Right hindlimb (tissue), 1 donor: ENCODE measurements around the gene MAD1L1.
A peak's percentile ranks its signal among the peaks of the same experiment; 100 is the strongest.

ENCODE experiments used
- DNase-seq: peaks from one replicate; pipeline ENCODE4 v3.0.0-alpha.2; 2018

Gene MAD1L1

GRCh38 chr7:2232766-2233520 lies at the start of gene MAD1L1:
Gene MAD1L1, minus strand, starts transcription at chr7:2232945. Its CDS starts 2,812 bp downstream, at chr7:2230133.
- peak; percentile 93 for DNase-seq

DNA sequence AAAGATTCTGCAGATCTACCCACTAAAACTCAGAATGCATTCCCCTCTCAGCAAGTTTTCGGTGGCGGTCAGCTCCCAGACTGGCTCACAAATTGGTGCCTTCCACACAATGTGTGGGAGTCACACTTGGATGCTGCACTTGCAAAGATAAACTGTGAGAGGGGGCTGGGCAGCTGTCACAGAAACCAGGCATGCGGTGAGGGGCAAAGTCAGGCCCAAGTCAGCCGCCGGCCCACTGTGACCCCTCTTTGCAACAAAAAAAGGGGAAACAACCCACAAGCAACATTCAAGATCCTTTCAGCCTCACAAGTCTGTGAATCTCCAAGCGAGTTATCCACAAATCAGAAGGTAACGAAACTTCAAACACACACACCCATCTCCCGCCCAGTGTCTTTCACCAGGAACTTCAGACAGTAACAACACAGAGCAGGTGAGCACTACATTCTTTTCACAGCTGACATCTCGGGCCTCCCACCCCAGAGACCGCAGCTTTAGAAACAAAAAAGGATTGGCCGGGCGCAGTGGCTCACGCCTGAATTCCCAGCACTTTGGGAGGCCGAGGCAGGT lies 49.5 kb upstream of the MAD1L1 start:
- no peak for DNase-seq

- DNase-seq = peak; percentile 80
Measured at GRCh38 chr7:2281541-2281940, 48.8 kb upstream of the MAD1L1 start.

DNA sequence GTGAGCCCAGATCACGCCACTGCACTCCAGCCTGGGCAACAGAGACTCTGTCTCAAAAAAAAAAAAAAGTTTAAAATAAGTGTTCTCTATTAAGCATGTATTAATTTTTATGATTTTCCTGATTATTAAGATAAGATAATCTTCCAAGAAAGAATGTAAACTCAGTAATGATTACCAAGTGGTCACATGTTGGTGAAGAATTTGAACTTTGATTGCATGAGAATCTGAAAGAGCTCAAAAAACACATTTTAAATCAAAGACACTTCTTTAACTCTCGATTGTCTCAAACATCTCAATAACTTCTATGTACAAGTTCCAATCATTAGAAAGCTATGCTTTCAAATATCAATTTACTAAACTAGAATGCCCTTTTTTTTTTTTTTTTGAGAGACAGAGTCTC lies 47.7 kb upstream of the MAD1L1 start:
- no peak for DNase-seq

- DNase-seq = peak; percentile 67
Measured at GRCh38 chr7:2279896-2280295, 47.2 kb upstream of the MAD1L1 start.

GRCh38 chr7:2278026-2278425 lies 45.3 kb upstream of the MAD1L1 start:
- peak; percentile 9 for DNase-seq

DNA sequence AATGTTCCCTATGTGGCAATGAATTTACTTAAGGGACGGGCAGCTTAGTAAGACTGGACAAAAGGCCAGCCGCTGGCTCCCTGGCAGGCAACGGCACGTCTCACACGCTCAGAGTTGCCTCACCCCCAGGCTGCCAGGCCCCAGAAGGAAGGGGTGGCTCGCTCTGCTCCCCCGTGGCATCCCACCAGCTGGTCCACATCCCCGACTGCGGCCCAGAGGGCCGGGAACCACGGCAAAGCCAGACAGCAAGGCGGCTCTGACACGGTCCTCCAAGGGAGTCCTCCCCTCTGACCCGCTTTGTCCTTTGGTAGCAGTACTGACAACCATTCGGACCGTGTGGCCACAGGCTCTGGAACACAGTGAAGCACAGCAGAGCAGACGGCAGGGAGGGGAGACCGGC lies 43.4 kb upstream of the MAD1L1 start:
- no peak for DNase-seq

DNA sequence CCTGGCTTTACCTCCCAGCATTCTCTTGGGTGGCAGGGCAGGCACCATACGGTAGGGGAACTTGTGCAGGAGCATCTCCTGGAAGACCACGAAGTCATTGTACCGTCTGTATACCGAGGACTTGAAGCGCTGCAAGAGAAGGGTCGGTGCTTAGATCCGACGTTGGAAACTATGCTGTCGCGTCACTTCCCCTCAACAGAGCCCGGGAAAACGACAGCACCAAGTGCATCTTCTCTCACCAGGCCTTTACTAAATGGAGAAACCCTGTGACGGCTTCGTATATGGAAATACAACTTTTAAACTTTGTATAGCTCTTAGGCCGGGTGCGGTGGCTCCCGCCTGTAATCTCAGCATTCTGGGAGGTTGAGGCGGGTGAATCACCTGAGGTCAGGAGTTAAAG lies 42.4 kb upstream of the MAD1L1 start:
- no peak for DNase-seq

DNA sequence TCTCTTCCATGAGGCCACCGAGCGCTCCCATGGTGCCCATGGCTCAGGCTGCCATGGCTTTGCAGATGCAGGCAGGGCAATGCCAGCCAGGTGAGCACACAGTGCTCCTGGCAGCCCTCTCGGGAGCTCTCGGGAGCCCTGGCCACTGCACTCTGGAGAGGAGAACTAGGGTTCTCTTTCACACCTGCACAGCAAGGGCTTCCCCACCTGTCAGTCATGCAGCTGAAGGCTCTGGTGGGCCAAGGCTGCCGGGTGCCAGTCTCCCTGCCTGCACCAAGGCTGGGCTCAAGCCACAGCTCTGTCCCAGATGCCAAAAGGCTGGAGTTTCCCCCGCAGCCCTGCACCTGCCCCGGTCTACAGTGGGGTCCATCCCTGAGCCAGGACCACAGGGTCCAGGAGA lies 41.9 kb upstream of the MAD1L1 start:
- peak; percentile 14 for DNase-seq

DNA sequence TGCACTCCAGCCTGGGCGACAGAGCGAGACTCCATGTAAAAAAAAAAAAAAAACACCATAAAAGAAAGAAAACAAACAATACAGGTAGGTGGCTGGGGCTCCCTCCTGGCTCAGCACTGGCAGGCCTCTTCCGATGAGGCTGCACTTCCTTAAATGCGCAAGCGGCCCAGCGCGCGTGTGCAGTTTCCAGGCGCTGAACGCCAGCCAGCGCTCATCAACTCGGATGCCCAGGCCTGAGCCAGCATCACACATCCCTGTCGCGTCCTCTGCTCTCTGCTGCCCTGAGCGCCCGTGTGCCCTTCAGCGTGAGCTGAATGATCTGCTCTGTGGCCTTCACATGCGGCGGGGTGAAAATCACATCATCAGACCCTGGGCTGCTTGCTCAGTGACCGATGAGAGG lies 41.1 kb upstream of the MAD1L1 start:
- DNase-seq = no peak

- DNase-seq = no peak
Measured at GRCh38 chr7:2272031-2272430, 39.3 kb upstream of the MAD1L1 start.

DNA sequence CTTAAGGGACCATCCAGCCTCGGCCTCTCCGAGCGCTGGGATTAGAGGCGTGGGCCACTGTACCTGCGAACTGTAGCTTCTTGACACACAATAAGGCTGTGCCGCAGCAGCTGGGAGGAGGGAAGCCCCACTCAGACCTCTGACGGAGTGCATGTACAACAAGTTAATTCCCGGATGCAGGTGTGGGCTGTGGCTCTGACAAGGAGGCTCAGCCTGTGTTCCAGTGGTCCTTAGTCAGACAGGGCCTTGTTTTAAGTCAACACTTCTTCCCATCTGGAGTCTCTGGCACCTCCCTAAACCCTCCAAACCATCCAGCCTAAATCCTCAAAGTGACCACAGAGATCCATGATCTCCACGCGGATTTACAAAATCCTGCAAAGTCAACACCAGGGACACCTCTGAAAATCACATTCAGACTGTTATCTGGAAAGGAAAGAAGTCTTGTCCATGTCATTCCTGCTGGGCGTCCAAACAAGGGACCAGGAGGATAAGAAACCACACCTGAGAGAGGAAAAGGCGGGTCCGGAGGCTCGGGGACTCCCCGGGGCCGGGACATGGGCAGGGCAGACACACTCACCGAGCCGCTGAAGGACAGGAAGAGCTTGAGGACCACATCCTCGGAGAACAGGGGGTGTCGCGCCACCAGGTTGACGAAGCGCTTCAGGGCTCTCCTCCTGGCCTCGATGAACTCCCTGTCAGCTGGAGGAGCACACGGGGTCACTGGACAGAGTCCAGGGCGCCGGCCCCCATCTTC lies 38.7 kb upstream of the MAD1L1 start:
- DNase-seq = no peak

GRCh38 chr7:2270495-2270894 lies 37.8 kb upstream of the MAD1L1 start:
- peak; percentile 13 for DNase-seq

GRCh38 chr7:2269991-2270460 lies 37.3 kb upstream of the MAD1L1 start:
- peak; percentile 11 for DNase-seq

DNA sequence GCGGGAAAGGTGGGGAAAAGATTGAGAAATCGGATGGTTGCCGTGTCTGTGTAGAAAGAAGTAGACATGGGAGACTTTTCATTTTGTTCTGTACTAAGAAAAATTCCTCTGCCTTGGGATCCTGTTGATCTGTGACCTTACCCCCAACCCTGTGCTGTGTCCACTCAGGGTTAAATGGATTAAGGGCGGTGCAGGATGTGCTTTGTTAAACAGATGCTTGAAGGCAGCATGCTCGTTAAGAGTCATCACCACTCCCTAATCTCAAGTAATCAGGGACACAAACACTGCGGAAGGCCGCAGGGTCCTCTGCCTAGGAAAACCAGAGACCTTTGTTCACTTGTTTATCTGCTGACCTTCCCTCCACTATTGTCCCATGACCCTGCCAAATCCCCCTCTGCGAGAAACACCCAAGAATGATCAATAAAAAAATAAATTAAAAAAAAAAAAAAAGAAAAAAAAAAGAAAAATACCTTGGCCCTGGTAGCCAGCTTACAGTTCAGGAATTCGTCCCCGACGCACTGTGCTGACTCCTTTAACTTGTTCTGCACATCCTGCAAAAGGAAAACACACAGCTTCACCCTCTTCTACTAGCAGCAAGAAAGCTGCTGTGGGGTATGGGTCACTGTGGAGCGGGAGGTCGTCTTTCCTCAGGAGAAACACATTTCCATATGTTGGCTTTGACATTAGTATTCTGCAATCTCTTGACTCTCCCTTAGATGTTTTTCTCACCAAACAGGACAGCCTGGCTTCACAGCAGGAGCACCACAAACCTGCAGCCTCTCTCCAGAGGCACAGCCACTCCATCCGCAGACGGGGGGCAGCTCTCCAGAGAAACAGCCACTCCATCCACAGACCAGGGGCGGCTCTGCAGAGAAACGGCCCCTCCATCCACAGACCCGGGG lies 36.6 kb upstream of the MAD1L1 start:
- peak; percentile 18 for DNase-seq

DNA sequence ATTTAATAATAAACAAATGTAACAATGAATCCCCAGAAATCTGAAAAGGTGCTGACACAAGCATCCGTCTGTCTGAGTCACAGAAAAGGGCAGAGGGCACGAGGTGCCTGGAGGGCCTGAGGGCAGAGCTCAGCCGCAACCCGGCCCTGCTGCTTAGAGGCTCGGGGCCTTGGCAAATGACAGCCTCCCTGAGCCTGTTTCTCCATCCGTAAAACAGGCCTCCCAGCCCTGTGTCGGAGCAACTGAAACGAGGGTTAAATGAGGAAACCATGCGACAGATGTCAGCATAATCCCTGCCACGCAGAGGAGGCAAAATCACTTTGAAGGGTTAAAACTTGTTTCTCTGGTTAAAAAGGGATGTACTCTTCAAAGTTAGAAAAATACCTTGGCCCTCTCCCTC lies 34.2 kb upstream of the MAD1L1 start:
- peak; percentile 9 for DNase-seq

DNA sequence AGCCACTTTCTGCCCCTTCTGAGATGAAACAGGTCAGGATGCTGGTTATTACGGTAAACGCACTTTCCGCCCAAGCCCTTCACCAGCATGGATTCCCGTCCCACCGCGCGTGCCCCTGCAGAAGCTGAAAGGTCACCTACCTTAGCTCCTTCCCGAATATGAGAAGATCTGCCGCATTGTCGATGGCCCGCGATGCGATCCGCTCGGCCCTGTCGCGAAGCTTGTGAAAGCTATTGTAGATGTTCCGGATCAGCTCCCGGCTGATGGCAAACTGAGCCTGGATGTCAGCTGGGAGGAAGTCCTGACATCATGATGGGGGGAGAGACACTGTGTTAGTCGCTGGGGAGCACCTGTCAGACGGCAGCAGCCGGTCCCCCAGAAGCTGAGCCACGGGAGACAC lies 31.4 kb upstream of the MAD1L1 start:
- no peak for DNase-seq

DNA sequence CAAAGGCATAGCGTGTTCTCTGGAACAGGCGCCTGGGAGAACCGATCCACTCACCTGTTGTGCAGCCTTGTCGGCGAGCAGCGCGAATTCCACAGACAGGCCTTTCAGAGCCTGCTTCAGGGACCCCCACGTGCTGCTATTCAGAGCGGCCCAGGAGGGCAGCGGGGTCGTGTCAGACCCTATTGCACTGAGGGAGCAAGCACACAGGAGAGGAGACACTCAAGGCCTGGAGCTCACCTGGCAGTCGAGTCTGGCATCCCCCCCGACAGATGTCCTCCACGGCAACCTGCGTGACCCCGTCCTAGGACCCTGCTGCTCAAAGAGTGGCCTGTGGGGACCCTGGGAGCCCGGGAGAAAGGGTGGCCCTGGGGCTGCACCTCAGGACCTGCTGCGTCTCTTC lies 30.4 kb upstream of the MAD1L1 start:
- DNase-seq = no peak

DNA sequence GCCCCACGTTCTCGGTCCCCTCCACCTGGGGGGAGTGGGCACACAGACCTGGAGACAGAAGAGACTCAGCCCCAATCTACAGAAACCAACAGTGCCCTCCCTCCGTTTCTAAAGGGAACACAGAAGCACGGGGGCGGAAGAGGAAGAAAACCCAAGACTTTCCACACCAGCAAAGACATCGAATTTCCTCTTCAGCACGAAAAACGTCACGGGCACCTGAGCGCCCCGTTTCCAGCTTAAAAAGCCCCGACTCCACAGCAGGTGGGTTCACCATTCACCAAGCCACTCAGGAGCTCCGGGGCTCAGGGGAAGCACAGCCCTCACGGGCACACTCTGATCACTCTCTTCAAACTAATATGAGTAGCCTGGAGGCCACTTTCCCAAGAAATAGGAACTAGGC lies 28.9 kb upstream of the MAD1L1 start:
- DNase-seq = no peak

DNA sequence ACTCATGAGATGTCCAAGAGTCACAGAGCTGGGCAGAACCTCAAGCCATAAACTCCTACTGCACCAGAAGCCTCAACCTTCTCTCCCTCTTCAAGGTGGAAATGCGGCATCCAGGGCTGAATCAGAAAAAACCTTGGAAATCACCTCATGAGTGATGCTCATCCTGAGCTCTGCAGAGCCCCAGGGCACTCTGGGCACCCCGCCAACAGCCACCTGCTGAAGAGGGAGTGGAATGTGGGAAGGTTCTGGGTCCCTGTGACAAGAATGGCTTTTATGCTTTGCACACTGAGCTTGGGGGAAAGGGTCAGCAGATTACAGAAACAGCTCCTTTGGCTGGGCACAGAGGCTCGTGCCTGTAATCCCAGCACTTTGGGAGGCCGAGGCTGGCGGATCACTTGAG lies 28.1 kb upstream of the MAD1L1 start:
- no peak for DNase-seq

DNA sequence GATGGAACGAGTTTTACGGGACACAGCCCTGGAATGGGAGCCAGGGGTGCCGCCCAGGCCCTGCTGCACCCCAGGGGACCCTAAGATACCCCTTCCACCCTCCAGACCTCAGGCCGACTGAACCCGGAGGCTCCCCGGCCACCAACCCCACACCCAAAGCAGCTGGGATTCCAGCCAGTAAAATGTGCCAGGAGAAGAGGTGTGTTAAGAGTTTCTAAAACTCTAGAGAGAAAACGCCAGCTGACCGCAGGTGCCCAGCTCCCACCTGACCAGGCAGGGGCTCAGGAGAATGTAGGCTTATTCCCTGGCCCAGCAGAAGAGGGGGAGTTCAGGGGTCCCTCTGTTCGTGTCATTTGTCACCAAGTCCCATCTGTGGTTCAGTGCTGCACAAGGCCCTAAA lies 26.7 kb upstream of the MAD1L1 start:
- no peak for DNase-seq

GRCh38 chr7:2258661-2259365 lies 26.1 kb upstream of the MAD1L1 start:
- DNase-seq = no peak
